Loucy (cell line): Measurements from ENCODE around the gene ADAMTS2.

ENCODE experiments used
- H2AFZ ChIP-seq: fragments of 200-600 bp; sonication (generic); 2 replicates; pipeline ENCODE4 v1.6.0; 2016; ENCODE audit warnings: antibody characterized with exemption, mild to moderate bottlenecking, low read length, moderate library complexity
- H3F3A ChIP-seq: fragments of 200-600 bp; 2 replicates; pipeline ENCODE4 v1.6.0; 2016; ENCODE audit warnings: antibody characterized with exemption, low read depth, mild to moderate bottlenecking
- H3K27me3 ChIP-seq: fragments of 200-600 bp; sonication (generic); 2 replicates; pipeline ENCODE4 v1.6.1; 2014; ENCODE audit warnings: low read length, mild to moderate bottlenecking; ENCODE audit not compliant: insufficient read depth, poor library complexity, severe bottlenecking
- H3K36me3 ChIP-seq: fragments of 200-600 bp; sonication (generic); 2 replicates; pipeline ENCODE4 v1.6.1; 2016; ENCODE audit warnings: low read length; ENCODE audit not compliant: insufficient read depth
- H3K4me1 ChIP-seq: fragments of 200-600 bp; sonication (generic); 2 replicates; pipeline ENCODE4 v1.5.1; 2014; ENCODE audit warnings: low read length, mild to moderate bottlenecking; ENCODE audit not compliant: insufficient read depth, poor library complexity, severe bottlenecking
- H3K4me2 ChIP-seq: fragments of 200-600 bp; sonication (generic); 2 replicates; pipeline ENCODE4 v1.6.0; 2014; ENCODE audit warnings: antibody characterized with exemption, low read length, low read depth, mild to moderate bottlenecking; ENCODE audit not compliant: poor library complexity, severe bottlenecking
- H3K4me3 ChIP-seq: fragments of 200-600 bp; sonication (generic); 2 replicates; pipeline ENCODE4 v1.5.1; 2014; ENCODE audit warnings: low read length, mild to moderate bottlenecking, mixed read lengths; ENCODE audit not compliant: poor library complexity, severe bottlenecking
- H3K79me2 ChIP-seq: fragments of 200-600 bp; sonication (generic); 2 replicates; pipeline ENCODE4 v1.6.1; 2014; ENCODE audit warnings: low read length; ENCODE audit not compliant: insufficient read depth
- H3K9ac ChIP-seq: fragments of 200-600 bp; sonication (generic); 2 replicates; pipeline ENCODE4 v1.6.0; 2014; ENCODE audit warnings: mild to moderate bottlenecking, low read depth, low read length, moderate library complexity; ENCODE audit not compliant: poor library complexity, severe bottlenecking
- H3K9me2 ChIP-seq: fragments of 200-600 bp; sonication (generic); replicated peaks from 2 replicates; pipeline ENCODE4 v1.6.1; 2016; ENCODE audit warnings: low read depth, low read length, mixed read lengths
- H3K9me3 ChIP-seq: fragments of 200-600 bp; sonication (generic); 2 replicates; pipeline ENCODE4 v1.6.1; 2014; ENCODE audit warnings: mild to moderate bottlenecking, antibody characterized with exemption, low read length, low read depth; ENCODE audit not compliant: insufficient read depth
- H4K20me1 ChIP-seq: fragments of 200-600 bp; sonication (generic); 2 replicates; pipeline ENCODE4 v1.6.0; 2014; ENCODE audit warnings: antibody characterized with exemption, low read length, mild to moderate bottlenecking; ENCODE audit not compliant: insufficient read depth, poor library complexity, severe bottlenecking
- EZH2phosphoT487 ChIP-seq: fragments of 200-600 bp; IDR thresholded peaks from 2 replicates; pipeline ENCODE4 v1.6.1; 2018; ENCODE audit warnings: antibody characterized with exemption, mild to moderate bottlenecking, moderate library complexity, borderline replicate concordance
- TF ChIP-seq, protein P1 (sequence below): fragments of 200-600 bp; sonication (generic); conservative IDR thresholded peaks from 2 replicates; pipeline ENCODE4 v1.5.1; 2014; ENCODE audit warnings: mild to moderate bottlenecking, antibody characterized with exemption, low read length

ADAMTS2 gene

DNA sequence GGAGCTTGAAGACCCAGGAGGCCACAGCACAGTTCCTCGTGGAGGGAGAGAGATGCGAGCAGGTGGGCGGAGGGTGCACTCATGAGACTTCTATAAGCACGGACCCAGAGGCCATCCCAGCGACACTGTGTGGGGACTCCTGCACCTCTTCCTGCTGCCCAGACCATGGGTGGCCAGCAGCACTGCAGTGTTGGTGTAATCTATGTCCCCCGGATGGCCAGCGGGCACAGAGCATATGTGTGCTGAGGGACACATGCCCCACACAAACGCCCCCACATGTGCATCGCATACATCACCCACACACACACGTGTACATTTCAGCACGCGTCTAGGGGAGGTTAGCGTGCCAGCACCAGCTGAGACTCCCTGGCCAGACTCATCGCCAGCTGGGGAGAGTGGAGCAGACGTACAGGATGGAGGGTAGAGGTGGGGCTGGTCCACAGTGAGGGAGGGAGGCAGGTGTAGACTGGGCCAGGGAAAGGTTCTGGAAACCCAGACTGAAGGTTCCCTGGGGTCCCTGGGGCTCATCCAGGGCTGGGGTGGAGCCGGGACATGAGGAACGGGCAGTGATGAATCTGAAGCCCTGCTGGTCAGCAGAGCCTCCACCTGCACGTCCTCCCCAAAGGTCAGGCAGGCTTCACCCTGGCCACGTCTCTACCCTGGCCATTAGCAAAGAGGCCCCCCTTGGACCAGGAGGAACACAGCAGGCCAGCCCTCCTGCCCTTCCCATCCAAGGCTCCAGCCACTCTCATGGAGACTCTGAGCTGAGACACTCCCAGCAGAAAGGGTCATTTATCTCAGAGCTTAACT, 27.6 kb downstream of the ADAMTS2 start:
- TF ChIP-seq, protein P1, sequence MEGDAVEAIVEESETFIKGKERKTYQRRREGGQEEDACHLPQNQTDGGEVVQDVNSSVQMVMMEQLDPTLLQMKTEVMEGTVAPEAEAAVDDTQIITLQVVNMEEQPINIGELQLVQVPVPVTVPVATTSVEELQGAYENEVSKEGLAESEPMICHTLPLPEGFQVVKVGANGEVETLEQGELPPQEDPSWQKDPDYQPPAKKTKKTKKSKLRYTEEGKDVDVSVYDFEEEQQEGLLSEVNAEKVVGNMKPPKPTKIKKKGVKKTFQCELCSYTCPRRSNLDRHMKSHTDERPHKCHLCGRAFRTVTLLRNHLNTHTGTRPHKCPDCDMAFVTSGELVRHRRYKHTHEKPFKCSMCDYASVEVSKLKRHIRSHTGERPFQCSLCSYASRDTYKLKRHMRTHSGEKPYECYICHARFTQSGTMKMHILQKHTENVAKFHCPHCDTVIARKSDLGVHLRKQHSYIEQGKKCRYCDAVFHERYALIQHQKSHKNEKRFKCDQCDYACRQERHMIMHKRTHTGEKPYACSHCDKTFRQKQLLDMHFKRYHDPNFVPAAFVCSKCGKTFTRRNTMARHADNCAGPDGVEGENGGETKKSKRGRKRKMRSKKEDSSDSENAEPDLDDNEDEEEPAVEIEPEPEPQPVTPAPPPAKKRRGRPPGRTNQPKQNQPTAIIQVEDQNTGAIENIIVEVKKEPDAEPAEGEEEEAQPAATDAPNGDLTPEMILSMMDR: no peak
- no peak for TF ChIP-seq EZH2phosphoT487
- no peaks in the 10 kb centered on the region for H3K9me2 ChIP-seq
- no peak overlapping the region for H2AFZ ChIP-seq
- H3K36me3 ChIP-seq: no peaks in the 10 kb centered on the region
- H3K79me2 ChIP-seq: no peaks in the 10 kb centered on the region
- H3K4me1 ChIP-seq: no peaks in the 10 kb centered on the region
- H3K4me3 ChIP-seq: no peak overlapping the region
- no peaks in the 10 kb centered on the region for H3K9me3 ChIP-seq
- no peaks in the 10 kb centered on the region for H4K20me1 ChIP-seq
- no peaks in the 10 kb centered on the region for H3F3A ChIP-seq
- H3K4me2 ChIP-seq: no peak overlapping the region
- H3K9ac ChIP-seq: no peak overlapping the region
- no peaks in the 10 kb centered on the region for H3K27me3 ChIP-seq

DNA sequence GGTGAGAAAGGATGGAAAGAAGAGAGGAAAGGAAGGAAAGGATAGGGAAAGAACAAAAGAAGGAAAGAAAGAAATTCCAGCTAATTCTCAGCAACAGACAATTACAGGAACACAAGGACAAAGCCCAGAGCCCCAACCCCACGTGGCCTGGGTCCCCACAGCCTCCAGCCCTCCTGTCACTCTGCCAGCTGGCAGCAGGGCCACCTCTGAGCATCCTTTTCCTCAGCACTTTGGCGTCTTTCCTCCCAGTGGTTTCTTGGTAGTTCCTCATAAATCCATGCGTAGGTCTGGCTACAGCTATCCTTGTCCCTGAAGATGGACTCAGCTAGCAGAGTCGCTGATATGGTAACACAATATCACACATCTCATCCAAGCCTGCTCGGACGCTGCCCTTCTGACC, 28.3 kb downstream of the ADAMTS2 start:
- H3K27me3 ChIP-seq: no peaks in the 10 kb centered on the region
- H3K79me2 ChIP-seq: no peaks in the 10 kb centered on the region

DNA sequence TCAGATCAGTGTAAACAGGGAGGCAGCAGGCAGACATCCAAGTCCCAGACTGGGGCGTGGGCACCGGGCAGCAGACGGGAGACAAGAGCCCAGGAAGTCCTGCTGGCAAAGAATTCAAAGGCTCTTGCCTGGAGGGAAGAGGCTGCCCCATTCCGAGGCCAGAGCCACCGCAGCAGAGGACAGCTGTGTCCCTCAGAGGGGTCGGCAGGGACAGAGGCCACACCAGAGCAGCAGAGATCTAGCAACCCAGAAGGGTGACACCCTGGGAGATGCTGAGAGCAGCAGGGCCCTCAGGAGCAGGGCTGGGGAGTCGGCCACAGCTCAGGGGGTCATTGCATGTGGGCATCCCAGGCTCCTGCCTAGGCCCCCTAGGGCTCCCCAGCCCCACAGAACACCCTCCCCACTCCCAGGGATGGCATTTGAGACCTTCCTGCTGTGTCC, 29.1 kb downstream of the ADAMTS2 start:
- H3K4me3 ChIP-seq: no peak overlapping the region
- no peak overlapping the region for H3K9ac ChIP-seq
- no peak overlapping the region for H3K4me2 ChIP-seq
- no peaks in the 10 kb centered on the region for H3K9me2 ChIP-seq
- H3K4me1 ChIP-seq: no peaks in the 10 kb centered on the region
- no peaks in the 10 kb centered on the region for H3F3A ChIP-seq
- no peaks in the 10 kb centered on the region for H3K9me3 ChIP-seq
- no peaks in the 10 kb centered on the region for H3K27me3 ChIP-seq
- H3K36me3 ChIP-seq: no peaks in the 10 kb centered on the region
- H3K79me2 ChIP-seq: no peaks in the 10 kb centered on the region
- TF ChIP-seq, protein P1: no peak
- no peaks in the 10 kb centered on the region for H4K20me1 ChIP-seq
- no peak overlapping the region for H2AFZ ChIP-seq

More for the DNA sequence above, 28.3 kb downstream of the ADAMTS2 start:
- no peaks in the 10 kb centered on the region for H3K9me3 ChIP-seq
- H3K4me3 ChIP-seq: no peak overlapping the region
- H3K9ac ChIP-seq: no peak overlapping the region
- no peaks in the 10 kb centered on the region for H3K36me3 ChIP-seq
- TF ChIP-seq EZH2phosphoT487: no peak
- TF ChIP-seq, protein P1: no peak
- no peaks in the 10 kb centered on the region for H3K4me1 ChIP-seq
- no peak overlapping the region for H3K4me2 ChIP-seq
- no peaks in the 10 kb centered on the region for H4K20me1 ChIP-seq
- H3F3A ChIP-seq: no peaks in the 10 kb centered on the region
- no peaks in the 10 kb centered on the region for H3K9me2 ChIP-seq
- H2AFZ ChIP-seq: no peak overlapping the region
